GM12874 (cell line): Measurements from ENCODE around the gene TOM1L2.

Source experiments
- CTCF ChIP-seq: IDR thresholded peaks from 2 replicates; pipeline ENCODE4 v1.5.1; 2011; ENCODE audit warnings: low read depth, mild to moderate bottlenecking, control low read depth, low read length, moderate library complexity; ENCODE audit not compliant: insufficient read depth

Gene TOM1L2

GRCh38 chr17:17940441-17940911 lies 31.7 kb downstream of the TOM1L2 start:
- TF ChIP-seq CTCF: no peak

- TF ChIP-seq CTCF: no peak
These were observed 33.7 kb downstream of the TOM1L2 start for GRCh38 chr17:17938388-17939107.

- TF ChIP-seq CTCF: no peak
These were observed 34.2 kb downstream of the TOM1L2 start for GRCh38 chr17:17937958-17938357.

GRCh38 chr17:17937201-17937853 lies 34.9 kb downstream of the TOM1L2 start:
- no peak for TF ChIP-seq CTCF

- no peak for TF ChIP-seq CTCF
These were observed 36.6 kb downstream of the TOM1L2 start for GRCh38 chr17:17935321-17936271.

GRCh38 chr17:17934806-17935205 lies 37.4 kb downstream of the TOM1L2 start:
- no peak for TF ChIP-seq CTCF

GRCh38 chr17:17934214-17934613 lies 38.0 kb downstream of the TOM1L2 start:
- TF ChIP-seq CTCF: no peak
